Measurements from ENCODE around the gene PKN3.

- TF ChIP-seq CTCF (IDR thresholded peaks at IDR 0.05 in 4 of 5, conservative IDR thresholded peaks at IDR 0.05 in 1 of 5) (no peak), POLR2A (IDR thresholded peaks at IDR 0.05) (no peak)
Measured at GRCh38 chr9:128735373-128735772, 33.1 kb downstream of the PKN3 start.

Measured in gastrocnemius medialis (tissue), 4 donors.